ENCODE measurements around the gene MCC.

DNA sequence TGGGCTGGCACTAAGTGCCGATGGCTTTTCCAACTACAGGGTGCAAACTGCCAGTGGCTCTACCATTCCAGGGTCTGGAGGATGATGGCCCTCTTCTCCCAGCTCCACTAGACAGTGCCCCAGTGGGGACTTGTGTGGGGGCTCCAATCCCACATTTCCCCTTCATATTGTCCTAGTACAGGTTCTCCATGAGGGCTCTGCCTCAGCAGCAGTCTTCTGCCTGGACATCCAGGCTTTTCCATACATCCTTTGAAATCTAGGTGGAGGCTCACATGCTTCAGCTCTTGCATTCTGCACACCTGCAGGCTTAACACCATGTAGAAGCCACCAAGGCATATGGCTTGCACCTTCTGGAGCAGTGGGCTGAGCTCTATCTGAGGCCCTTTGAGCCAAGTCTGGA lies 123.8 kb downstream of the MCC start:
- TF ChIP-seq ZC3H11A (IDR thresholded peaks at IDR 0.05), result no peak
- TF ChIP-seq, protein P1, sequence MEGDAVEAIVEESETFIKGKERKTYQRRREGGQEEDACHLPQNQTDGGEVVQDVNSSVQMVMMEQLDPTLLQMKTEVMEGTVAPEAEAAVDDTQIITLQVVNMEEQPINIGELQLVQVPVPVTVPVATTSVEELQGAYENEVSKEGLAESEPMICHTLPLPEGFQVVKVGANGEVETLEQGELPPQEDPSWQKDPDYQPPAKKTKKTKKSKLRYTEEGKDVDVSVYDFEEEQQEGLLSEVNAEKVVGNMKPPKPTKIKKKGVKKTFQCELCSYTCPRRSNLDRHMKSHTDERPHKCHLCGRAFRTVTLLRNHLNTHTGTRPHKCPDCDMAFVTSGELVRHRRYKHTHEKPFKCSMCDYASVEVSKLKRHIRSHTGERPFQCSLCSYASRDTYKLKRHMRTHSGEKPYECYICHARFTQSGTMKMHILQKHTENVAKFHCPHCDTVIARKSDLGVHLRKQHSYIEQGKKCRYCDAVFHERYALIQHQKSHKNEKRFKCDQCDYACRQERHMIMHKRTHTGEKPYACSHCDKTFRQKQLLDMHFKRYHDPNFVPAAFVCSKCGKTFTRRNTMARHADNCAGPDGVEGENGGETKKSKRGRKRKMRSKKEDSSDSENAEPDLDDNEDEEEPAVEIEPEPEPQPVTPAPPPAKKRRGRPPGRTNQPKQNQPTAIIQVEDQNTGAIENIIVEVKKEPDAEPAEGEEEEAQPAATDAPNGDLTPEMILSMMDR (IDR thresholded peaks at IDR 0.05), result no peak
- TF ChIP-seq, protein P2, sequence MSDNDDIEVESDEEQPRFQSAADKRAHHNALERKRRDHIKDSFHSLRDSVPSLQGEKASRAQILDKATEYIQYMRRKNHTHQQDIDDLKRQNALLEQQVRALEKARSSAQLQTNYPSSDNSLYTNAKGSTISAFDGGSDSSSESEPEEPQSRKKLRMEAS (IDR thresholded peaks at IDR 0.05), result no peak
- TF ChIP-seq, protein P3, sequence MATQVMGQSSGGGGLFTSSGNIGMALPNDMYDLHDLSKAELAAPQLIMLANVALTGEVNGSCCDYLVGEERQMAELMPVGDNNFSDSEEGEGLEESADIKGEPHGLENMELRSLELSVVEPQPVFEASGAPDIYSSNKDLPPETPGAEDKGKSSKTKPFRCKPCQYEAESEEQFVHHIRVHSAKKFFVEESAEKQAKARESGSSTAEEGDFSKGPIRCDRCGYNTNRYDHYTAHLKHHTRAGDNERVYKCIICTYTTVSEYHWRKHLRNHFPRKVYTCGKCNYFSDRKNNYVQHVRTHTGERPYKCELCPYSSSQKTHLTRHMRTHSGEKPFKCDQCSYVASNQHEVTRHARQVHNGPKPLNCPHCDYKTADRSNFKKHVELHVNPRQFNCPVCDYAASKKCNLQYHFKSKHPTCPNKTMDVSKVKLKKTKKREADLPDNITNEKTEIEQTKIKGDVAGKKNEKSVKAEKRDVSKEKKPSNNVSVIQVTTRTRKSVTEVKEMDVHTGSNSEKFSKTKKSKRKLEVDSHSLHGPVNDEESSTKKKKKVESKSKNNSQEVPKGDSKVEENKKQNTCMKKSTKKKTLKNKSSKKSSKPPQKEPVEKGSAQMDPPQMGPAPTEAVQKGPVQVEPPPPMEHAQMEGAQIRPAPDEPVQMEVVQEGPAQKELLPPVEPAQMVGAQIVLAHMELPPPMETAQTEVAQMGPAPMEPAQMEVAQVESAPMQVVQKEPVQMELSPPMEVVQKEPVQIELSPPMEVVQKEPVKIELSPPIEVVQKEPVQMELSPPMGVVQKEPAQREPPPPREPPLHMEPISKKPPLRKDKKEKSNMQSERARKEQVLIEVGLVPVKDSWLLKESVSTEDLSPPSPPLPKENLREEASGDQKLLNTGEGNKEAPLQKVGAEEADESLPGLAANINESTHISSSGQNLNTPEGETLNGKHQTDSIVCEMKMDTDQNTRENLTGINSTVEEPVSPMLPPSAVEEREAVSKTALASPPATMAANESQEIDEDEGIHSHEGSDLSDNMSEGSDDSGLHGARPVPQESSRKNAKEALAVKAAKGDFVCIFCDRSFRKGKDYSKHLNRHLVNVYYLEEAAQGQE (IDR thresholded peaks at IDR 0.05), result no peak
- no peak for TF ChIP-seq EP300 (IDR thresholded peaks at IDR 0.05)
- no peak for TF ChIP-seq JUN (IDR thresholded peaks at IDR 0.05)
- TF ChIP-seq POLR2A (IDR thresholded peaks at IDR 0.05; ENCODE audit: low read length), result no peak
- TF ChIP-seq MYC (IDR thresholded peaks at IDR 0.05; ENCODE audit: borderline replicate concordance, low read length), result no peak
- TF ChIP-seq CHD2 (IDR thresholded peaks at IDR 0.05; ENCODE audit: low read length, partially characterized antibody), result no peak

All from A549 (cell line).